Measurements from ENCODE around the gene OMA1. TPM values are rescaled to one million over a fixed set of nuclear protein-coding genes. Genes with fewer than 3 reads are reported as not detected.

The OMA1 gene
- total and polyA plus RNA-seq, 2 of the 4 experiments (the other 2 are of a cell fraction), result 5.9 to 6.4 TPM

DNA sequence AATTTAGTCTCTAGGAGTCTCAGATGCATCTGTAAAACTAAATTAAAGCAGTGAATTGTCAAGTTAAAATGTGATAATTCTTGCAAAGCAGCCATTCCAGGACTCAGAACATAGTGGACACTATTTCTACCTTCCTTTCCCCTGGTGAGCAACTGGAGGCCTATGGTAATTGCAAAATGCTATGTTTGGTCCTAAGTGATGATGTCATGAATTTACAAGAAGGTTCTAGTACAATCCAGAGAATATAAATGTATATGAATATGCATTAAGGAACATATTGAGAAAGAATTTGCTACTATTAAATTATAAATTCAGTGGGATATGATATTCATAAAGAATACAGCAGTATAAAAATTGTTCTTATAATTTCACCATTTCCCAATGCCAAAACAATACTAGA lies 32.6 kb downstream of the OMA1 start:
- no peaks in the 10 kb centered on the region for H3K9me1 ChIP-seq (ENCODE audit: insufficient read depth, low read length)
- ChIA-PET CTCF (interaction anchor here (0.6 to 3.0 kb wide), 2 partner anchors 138 to 258 kb away, joined by 4 to 17 read pairs; no protein-coding TSS in a partner anchor), POLR2A (ENCODE audit: unreplicated experiment) (no interaction called here)
- H3K79me1 ChIP-seq (ENCODE audit: low read depth in 1 of 2, low read length in 2 of 2), result no peaks in the 10 kb centered on the region
- ATAC-seq (ENCODE audit: low read depth) (no peak), DNase-seq (no peak)
- H3K4me3 ChIP-seq (ENCODE audit: insufficient read depth, low read depth, low read length), result no peak overlapping the region
- H3K4me1 ChIP-seq (ENCODE audit: control insufficient read depth, insufficient read depth, low read length), result no peaks in the 10 kb centered on the region
- H2AFZ ChIP-seq (replicated peaks; ENCODE audit: low read length, poor library complexity), result no peak overlapping the region
- no peak overlapping the region for H3K56ac ChIP-seq (ENCODE audit: extremely low read depth, insufficient read depth, low read length)
- no peak overlapping the region for H4K5ac ChIP-seq (ENCODE audit: low read depth, low read length)
- H4K8ac ChIP-seq (ENCODE audit: low read depth in 2 of 2, low read length in 2 of 2), result no peak overlapping the region
- H3K4me2 ChIP-seq (ENCODE audit: low read depth, low read length), result no peak overlapping the region
- intact Hi-C loops (cut with micrococcal nuclease), result loop anchor here (10.0 kb wide), 1 partner anchor 1251 kb away; no protein-coding TSS in a partner anchor
- H4K20me1 ChIP-seq (ENCODE audit: insufficient read depth, low read length), result no peaks in the 10 kb centered on the region
- BruUV-seq (replicated peaks), result no TSS peak
- in situ Hi-C loops (cut with MboI; ENCODE audit: low sequenced_read_pairs), result loop anchor here (5.0 to 25.0 kb wide), 2 partner anchors 133 to 1248 kb away; no protein-coding TSS in a partner anchor
- peaks cover 3% of the 10 kb centered on the region; the same call in 1 of the 2 replicates for H3K9me3 ChIP-seq (ENCODE audit: control insufficient read depth, insufficient read depth, low read length)
- no peak overlapping the region for H3K27ac ChIP-seq (ENCODE audit: insufficient read depth, low read length)
- no peak overlapping the region for H2AK9ac ChIP-seq (replicated peaks; ENCODE audit: low read depth, low read length, poor library complexity)
- no peak overlapping the region for H2BK120ac ChIP-seq (ENCODE audit: low read depth, low read length)
- no peak overlapping the region for H2BK15ac ChIP-seq (ENCODE audit: low read depth, low read length)
- H2AK5ac ChIP-seq (ENCODE audit: low read depth, low read length), result no peak overlapping the region
- no peak overlapping the region for H3K9ac ChIP-seq (ENCODE audit: low read depth, low read length)
- no peak overlapping the region for H2BK20ac ChIP-seq (ENCODE audit: low read depth, low read length)
- no peak overlapping the region for H4K91ac ChIP-seq (ENCODE audit: insufficient read depth, low read depth, low read length)
- no peak overlapping the region for H2BK5ac ChIP-seq (ENCODE audit: low read depth, low read length, poor library complexity, severe bottlenecking)
- no peaks in the 10 kb centered on the region for H3K27me3 ChIP-seq (ENCODE audit: control insufficient read depth, insufficient read depth, low read length)
- no peak overlapping the region for H3K23ac ChIP-seq (ENCODE audit: low read depth, low read length)
- dilution Hi-C loops (cut with HindIII; ENCODE audit: low sequenced_read_pairs, unreplicated experiment), result no loop called here
- no peak overlapping the region for H3K4ac ChIP-seq (ENCODE audit: low read depth, low read length)
- H3K18ac ChIP-seq (ENCODE audit: low read depth, low read length), result no peak overlapping the region
- TF ChIP-seq SMC3 (IDR thresholded peaks at IDR 0.05; ENCODE audit: low read depth, low read length), result no peak
- TF ChIP-seq, protein P1, sequence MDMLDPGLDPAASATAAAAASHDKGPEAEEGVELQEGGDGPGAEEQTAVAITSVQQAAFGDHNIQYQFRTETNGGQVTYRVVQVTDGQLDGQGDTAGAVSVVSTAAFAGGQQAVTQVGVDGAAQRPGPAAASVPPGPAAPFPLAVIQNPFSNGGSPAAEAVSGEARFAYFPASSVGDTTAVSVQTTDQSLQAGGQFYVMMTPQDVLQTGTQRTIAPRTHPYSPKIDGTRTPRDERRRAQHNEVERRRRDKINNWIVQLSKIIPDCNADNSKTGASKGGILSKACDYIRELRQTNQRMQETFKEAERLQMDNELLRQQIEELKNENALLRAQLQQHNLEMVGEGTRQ (IDR thresholded peaks at IDR 0.05; ENCODE audit: low read depth, low read length), result no peak
- TF ChIP-seq MXI1 (IDR thresholded peaks at IDR 0.05; ENCODE audit: borderline replicate concordance, low read depth, low read length), result no peak
- no peak for TF ChIP-seq CEBPB (IDR thresholded peaks at IDR 0.05; ENCODE audit: low read depth, low read length)
- TF ChIP-seq MAFK (IDR thresholded peaks at IDR 0.05; ENCODE audit: low read depth, low read length), result no peak
- TF ChIP-seq CHD1 (IDR thresholded peaks at IDR 0.05; ENCODE audit: low read depth, low read length), result no peak
- TF ChIP-seq, protein P2, sequence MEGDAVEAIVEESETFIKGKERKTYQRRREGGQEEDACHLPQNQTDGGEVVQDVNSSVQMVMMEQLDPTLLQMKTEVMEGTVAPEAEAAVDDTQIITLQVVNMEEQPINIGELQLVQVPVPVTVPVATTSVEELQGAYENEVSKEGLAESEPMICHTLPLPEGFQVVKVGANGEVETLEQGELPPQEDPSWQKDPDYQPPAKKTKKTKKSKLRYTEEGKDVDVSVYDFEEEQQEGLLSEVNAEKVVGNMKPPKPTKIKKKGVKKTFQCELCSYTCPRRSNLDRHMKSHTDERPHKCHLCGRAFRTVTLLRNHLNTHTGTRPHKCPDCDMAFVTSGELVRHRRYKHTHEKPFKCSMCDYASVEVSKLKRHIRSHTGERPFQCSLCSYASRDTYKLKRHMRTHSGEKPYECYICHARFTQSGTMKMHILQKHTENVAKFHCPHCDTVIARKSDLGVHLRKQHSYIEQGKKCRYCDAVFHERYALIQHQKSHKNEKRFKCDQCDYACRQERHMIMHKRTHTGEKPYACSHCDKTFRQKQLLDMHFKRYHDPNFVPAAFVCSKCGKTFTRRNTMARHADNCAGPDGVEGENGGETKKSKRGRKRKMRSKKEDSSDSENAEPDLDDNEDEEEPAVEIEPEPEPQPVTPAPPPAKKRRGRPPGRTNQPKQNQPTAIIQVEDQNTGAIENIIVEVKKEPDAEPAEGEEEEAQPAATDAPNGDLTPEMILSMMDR (conservative IDR thresholded peaks at IDR 0.05; ENCODE audit: low read depth, low read length), result no peak
- TF ChIP-seq NFE2L2 (IDR thresholded peaks at IDR 0.05; ENCODE audit: low read depth, low read length), result no peak
- no peak overlapping the region for H3K14ac ChIP-seq (replicated peaks; ENCODE audit: low read depth, low read length)
- H3K36me3 ChIP-seq (ENCODE audit: control insufficient read depth, insufficient read depth, low read length), result peaks cover 2% of the 10 kb centered on the region; the same call in 1 of the 2 replicates

Data from IMR-90 (cell line).